Fibroblast of skin of scalp (primary cell): Measurements from ENCODE around the gene GSTM5.
"Not testable (repeated sequence)": the region's sequence is repeated elsewhere in the genome, so short reads cannot be mapped to it uniquely, and the experiment has no call there.

Experiments
- DNase-seq: peaks from one replicate; pipeline ENCODE4 v3.0.0-alpha.2; 2013

The GSTM5 gene

DNA sequence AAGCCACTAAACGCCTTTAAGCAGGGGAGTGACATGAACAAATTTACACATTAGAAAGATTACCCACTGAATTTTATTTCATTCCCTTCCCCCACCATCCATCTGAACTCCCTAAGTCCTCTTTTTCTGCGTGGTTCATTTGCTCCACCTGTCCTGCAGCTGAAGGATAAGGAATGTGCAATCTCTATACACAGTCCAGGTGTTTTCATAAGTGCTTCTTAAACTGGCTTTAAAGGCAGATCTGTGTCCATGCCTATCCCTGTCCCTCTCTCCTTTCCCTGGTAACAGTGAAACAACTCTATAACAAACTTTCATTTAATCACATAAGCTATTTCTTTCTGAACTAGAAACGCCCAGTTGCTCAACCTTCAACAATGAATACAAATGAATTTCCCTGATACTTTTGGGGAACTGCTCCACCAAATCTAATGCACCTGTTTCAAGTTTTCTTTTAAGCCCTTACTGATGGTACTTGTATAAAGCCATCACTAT lies 20.4 kb downstream of the GSTM5 start:
- no peak for DNase-seq

DNA sequence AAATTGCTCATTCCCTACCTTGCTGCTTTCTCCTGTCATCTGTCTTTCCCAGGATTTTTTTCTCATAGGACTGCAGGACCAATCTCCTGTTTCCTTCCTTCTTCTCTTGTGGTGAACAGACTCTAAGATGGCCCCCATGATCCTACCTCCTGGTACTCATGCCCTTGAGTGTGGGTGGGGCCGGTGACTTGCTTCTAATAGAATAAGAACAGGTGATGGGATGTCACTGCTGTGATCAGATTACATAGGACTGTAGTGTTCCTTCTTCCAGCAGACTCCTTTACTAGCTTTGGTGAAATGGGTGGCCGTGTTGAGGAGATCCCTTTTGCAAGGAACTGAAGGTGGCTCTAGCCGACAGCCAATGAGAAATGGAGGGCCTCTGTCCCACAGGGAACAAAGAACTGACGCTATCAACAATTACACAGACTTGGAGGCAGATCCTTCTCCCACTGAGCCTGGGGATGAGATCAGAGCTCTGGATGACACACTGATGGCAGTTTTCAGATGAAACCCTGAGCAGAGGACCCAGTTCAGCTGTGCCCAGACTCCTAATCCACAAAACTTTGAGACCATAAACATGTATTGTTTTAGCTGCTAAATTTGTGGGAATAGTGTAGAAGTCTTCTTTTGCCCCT lies 21.3 kb downstream of the GSTM5 start:
- no peak for DNase-seq

DNA sequence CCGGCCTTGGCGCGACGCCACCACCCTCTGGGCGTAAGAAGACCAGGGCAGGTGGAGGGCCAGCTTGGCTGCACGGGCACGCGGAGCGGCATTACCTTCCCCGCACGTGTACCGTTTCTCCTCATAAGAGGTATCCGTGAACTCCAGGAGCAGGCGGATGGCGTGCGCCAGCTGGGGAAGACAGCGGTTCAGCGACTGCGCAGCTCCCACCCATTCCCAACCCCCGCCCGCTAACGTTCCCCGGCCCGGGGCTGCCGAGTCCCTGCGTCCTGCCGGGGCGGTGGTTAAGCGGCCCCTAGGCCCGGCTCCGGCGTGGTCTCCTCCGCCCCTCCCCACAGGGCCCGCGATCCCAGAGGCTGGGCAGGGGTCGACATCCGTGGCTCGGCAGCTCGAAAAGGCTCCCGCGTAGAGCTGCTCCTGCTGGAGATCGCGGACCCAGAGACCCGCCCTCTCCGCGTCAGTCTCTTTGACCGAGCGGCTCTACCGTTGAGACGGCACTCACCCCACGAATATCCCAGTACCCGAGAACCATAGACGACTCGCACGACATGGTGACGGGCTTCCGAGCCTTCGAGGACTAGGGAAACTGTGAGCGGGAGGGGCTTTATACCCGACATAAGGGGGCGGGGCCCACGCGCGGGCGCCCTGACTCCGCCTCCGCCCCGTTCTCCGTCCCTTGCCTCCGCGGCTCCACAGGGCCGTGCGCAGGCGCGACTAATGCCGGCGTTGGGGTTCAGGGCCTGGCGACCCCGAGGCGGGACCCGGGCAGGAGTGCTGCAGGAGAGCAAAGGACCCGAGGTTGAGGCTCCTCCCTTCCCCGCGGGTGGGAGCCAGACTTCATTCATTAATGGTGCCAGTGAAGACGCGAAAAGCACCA lies 27.9 kb downstream of the GSTM5 start:
- peak; percentile 75 for DNase-seq

DNA sequence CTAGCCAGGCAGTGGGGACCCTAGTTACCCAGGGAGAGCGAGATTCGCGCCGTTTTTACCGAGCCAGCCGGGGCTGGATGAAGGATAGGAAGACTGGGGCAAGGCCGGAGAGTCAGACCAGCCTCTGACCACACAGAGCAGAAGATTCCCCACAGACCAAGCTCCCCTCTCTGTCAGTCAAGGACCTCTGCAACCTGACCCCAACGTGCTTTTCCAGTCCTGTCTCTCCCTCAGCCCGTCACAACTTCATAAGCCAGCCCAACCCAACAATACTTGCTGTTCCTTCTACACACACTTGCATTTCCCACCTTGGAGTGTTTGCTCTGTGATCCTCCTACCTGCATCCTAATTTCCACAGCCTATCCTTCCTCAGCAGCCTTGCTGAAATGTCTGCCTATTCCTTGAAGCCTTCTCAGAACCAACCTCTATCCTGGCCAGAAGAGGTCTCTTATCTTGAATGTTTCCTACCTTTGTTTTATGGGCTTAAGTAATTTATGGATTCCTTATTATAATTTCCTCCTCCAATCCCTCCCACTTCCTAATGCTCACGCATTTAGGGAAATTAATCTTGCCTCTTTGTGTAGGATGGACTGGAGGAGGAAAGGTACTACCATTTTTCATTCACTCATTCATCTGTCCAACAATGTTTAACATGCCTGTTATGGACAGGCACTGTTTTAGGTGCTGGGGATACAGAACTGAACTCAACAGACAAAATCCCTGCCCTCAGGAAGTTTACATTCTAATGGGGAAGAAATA lies 28.7 kb downstream of the GSTM5 start, which contains the start of gene GSTM3:
Gene GSTM3 (minus strand): TSS at position 424 of the 759 bp plus-strand sequence. CDS start 751 bp downstream, outside the sequence.
- DNase-seq = no peak

DNA sequence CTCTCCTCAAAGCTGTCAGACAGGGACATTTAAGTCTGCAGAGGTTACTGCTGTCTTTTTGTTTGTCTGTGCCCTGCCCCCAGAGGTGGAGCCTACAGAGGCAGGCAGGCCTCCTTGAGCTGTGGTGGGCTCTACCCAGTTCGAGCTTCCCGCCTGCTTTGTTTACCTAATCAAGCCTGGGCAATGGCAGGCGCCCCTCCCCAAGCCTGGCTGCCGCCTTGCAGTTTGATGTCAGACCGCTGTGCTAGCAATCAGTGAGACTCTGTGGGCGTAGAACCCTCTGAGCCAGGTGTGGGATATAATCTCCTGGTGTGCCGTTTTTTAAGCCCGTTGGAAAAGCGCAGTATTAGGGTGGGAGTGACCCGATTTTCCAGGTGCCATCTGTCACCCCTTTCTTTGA lies 36.3 kb downstream of the GSTM5 start:
- DNase-seq = not testable (repeated sequence)

DNA sequence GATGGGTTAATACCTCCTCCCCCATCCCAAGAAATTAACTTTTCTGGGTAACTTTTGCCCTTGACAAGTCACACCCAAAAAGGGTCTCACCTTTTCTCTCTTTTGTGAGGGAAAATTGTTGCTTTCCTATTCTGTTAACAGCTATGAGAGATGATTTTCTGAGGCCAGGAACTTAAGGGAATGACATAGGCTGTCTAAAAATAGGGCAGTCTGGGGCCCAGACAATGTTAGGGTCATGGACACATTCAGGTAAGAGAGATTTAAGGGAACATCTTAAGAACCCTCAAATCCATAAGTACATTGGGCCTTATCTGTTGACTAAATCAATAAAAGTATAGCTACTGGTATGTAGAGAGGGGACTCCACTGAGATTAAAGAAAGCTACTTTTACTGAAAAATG lies 37.2 kb downstream of the GSTM5 start:
- DNase-seq = no peak

DNA sequence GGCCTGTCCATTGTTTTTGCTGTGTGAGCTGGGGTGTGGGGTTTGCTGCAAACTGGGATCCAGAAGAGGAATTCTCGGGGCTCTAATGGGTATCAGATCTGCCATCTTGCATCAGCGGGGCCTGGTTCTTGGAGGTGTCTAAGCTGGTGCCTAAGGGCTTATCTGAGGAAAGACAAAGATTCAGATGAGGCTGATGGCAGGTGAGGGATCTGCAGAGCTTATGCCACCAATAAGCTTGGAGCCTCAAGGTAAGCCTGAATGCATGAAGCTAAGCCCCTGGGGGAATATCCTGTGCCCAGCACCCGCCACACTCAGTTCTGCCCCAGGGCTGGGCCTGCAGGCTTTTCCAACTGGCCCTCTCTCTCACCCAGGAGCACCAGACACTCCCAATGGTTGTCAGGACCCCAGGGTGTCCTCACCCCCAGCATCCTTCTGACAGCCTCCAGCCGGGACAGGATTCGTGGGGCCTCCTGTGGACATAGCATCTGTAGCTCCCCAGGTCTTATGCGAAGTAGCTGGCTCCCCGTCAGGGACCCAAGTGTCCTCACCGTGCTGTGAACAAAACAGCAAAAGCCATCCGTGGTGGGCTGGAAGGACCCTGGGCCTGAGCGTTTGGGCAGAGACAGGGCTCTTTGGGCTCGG lies 38.3 kb downstream of the GSTM5 start:
- DNase-seq = no peak

DNA sequence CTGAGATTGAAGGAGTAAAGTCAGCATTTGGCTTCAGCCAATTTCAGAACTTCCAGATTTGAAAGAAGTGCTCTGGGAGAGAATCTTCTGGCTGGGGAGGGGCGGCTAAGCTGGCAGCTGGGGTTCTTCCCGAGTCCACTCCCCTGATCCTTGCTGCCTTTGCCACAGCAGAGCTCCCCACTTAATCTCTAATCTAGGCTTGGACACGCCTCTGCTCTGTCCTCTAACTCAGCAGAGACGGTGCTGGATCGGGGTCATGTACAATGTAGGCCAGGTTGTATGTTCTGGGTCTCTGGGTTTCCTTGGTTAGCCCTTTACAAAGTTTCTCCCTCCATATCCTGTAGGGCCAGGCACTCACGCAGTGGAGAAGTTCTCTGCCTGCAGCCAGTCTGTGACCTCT lies 38.9 kb downstream of the GSTM5 start:
- no peak for DNase-seq

DNA sequence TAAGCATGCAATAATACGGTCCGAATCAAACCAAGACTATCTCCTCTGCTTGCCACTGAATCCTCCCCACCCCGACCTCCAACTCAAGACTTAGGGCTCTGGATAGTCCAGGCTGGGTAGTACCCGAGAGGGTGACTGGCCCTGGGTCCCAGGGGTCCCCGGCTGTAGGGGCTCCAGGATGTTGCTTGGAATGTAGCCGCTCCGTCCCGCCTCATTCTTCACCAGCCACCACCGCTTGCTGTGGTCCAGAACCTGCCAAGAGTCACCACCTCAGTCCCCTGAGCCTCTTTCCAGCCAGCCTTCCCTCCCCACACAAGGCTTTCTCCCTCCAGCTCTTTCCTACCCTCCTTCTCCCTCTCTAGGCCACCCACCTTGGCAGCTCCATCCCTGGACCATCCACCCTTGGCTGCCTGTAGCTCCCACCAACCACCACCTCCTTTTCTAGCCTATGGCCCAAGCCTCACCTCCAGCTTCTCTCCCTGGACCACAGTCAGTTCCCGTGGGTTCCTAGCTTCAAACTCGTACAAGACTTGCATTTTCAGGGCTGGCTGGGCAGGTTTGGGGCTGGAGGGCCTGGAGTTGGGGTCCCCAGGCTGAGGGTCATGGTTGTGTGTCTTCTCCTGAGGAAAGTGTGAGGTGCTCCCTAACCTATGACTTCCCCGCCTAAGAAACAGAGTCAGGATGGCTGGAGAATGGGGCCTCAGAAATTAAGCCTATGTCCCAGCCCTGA lies 39.6 kb downstream of the GSTM5 start:
- no peak for DNase-seq

DNA sequence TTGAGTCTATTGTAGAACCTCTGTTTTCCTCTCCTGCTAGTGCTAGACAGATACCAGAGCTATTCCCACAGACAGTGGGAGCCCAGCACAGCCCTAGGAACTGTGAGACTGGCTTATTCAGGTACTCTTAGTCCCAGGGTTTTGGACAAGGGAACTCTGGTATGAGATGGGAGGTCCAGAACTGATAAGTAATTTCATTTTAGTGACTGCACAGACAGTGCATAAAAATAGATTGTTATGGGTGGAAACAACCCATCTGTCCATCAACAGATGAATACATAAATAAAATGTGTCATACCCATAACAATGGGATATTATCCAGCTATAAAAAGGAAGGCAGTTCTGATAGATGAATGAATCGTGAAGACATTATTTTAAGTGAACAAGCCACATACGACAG lies 42.7 kb downstream of the GSTM5 start:
- DNase-seq = no peak

DNA sequence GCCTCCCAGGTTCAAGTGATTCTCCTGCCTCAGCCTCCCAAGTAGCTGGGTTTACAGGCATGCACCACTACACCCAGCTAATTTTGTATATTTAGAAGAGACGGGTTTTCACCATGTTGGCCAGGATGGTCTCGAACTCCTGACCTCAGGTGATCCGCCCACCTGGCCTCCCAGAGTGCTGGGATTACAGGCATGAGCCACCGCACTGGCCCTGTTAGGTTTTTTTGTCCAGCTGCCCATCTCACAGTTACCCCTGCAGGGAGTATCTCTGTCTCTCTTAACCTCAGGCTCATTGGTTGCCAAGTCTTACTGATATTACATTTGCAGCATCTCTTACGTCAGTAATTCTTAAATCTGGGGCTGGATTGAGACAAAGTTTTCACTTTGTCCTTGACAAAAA lies 44.3 kb downstream of the GSTM5 start:
- DNase-seq = not testable (repeated sequence)

DNA sequence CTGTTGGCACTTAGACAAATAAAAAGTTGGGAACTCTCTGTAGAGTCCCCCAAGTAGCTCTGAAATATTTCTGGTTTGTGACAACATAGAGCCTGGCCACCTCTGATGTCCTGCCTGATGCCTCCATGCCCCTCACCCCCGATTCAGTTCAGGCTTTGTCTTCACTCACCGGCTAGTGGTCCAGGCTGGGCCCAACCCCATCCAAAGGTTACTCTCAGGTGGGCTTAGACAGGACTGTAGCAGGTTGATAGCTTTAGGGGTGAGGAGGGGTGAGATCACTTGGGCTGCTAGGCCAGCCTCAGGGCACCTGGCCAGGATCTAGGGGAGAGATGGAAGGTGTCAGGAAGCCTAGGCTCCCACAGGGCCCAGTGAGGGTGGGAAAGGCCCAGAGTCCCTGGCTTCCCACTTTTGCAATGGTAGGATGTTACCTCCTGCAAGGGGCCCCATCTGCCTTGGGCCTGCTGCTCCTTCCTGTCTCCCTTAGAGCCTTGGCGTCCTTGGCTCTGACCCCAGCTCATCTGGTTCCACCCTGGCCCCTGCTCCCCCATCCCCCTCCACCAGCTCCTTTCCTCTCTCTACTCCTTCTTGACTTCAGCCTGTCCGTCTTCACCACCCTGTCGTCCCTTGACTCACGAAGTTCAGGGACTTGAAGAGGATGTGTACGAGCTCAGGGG lies 44.9 kb downstream of the GSTM5 start:
- no peak for DNase-seq

DNA sequence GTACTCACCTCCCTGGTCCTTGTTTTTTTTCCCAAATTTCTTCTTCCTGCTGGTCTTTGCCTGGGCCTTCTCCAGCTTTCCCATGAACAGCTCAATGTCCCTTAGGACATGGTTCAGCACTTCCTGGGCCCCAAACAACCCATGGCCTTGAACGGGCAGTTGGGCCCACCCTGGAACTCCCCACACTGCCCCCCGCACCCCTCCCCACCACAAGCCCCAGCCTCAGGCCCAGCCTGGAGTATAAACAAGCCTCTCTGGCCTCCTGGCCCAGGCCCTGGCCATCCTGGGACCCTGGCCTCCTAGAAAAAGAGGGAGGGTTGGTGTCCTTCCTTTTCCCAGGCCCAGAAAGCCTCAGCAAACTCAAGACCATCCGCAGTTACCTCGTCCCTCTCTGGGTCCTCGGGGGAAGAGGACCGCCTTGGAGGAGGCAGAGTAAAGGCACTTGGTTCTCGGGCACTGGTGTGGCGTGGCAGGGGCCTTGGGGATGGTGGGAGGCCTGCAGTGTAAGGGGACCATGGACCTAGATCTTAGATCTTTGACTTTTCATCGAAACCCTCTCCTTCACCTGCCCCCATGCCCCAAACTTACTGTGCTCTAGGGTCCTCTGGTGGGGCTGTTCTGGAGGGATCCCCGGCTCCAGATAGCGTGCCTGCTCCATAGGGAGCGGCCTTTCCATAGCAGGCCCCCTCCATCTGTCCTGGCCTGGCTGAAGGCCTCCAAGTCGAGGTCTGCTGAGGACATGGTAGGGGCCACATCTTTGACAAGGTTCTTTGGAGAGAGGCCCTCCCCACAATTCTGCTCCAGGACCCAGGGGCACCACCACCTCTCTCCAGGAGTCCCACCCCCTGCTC lies 46.1 kb downstream of the GSTM5 start:
- no peak for DNase-seq

DNA sequence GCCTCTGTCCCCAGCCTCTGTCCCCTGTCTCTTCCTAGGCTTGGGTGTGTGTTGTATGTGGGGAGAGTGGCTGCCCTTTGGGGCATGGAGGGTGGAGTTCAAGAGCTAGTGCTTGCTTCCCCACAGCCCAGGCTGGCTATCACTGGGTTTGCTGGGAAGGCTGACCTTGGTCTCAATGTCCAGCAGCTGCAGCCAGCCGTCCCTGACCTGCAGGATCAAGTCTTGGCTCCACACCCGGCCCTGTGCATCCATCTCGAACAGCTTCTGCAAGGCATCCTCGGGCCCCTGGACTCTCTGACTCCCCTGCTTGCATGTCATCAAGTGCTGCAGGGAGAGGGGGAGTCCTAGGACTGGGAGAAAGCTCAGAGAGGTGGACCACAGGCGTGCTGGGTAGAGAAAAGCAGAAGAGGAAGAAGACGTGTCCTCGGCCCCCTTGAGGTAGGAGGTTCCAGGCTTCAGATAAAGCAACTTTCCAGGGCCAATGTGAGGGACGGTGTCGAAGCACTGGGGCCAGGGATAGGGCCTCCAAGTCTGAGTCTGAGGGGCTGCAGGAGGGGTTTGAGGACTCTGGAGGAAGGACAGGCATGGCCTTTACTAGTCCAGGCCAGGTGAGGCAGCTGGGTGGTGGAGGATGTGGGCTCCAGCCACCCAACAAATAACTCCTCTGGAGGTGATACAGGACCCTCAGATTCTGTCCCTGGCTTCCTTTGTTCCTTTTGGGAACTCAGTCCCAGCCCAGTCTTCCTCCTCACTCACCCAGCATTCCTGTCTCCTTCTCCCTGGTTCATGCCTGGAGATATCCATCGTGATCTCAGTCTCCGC lies 47.7 kb downstream of the GSTM5 start:
- no peak for DNase-seq

DNA sequence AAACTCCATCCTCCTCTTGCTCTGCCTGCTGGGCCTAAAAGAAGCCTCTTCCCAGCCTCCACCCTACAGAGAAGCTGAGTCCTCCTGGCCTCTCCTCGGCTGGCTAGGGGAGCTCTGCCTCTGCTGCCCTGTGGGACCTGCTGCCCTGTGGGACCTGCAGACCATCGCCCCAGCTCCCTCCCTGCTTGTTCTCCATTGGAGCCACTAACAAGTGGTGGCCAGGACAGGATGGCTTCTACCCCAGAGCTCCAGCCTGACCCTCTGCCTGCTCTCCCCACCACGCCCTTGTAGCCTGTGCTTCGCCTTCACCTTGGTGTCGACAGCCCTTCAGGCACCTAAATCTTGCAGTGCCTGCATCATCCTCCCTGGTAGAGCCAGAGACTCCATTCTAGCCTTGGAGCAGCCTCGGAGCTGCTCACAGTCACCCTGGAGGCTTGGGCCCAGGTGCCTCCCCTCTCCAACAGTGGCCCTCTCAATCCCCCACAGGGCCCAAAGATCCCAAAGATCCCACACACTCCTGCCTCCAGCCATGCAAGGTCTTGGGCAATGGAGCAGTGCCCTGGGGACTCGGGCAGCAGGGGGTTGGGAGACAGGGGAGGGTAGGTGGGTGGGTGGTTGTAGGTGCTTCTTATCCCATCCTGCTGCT lies 48.7 kb downstream of the GSTM5 start:
- no peak for DNase-seq

DNA sequence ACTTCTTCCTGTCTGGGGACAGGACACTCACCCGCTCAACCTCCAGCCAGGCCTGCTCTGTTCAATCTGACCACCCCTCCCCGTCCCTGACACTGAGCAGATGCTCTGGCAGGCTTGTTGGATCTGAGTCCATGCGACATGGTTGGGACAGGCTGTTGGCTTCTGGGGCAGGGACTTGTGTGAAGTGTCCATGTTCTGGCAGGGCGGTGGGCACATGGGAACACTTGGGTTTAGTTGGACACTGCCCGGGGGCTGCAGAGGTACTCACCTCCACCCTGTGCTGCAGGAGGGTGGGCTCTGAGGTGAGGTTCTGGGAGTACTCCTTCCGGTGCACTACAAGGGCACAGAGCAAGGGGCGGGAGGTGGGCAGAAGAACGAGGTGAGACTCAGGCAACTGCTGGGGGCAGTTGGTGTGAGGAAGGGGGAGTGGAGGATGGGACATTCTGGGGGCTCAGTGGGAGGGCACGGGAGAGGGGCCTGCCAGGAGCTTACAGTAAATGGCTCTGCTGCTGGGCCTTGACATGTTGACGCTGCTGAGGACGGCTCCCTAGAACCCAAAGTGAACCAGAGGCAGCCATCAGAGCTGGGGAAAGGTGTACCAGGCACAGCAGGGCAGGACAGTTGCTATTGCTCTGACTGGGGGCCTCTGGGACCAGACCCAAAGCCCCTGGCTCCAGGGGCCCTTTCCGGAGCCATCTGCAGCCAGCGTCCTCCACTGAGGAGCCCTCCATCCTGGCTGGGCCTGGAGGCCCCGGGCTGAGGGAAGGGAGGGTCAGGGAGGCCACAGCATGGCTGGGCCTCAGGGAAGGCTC lies 49.4 kb downstream of the GSTM5 start:
- DNase-seq = no peak

DNA sequence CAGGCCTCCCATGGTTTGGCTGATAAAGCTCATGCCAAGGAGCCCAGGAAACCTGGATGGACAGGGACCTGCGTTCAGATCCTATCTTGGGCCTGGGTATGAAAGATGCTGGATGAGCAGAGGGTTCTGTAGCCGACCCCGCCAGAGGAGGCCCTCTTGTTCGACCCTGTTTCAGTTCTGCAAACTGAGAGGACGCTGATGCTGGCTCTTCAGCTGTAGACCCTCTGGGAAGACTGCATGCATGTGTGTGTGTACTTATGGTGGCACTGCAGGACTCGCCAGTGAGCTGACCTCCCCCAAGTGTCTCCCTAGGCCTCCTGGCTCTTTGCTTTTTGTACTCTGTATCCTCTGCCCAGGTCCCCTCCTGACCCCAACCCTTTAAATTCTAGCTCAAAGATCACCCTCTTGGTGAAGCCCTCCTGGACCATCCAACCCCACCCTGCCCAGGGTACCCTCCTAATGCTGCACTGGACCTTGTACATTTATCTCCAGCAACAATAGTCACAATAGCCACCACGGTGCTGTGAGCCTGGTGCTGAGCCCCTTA lies 50.1 kb downstream of the GSTM5 start:
- no peak for DNase-seq
